GM23338 (cell line): ENCODE measurements around the gene GOLGA6C. TPM values are rescaled to one million over a fixed set of nuclear protein-coding genes. Genes with fewer than 3 reads are reported as not detected.
"Not testable (repeated sequence)": the region's sequence is repeated elsewhere in the genome, so short reads cannot be mapped to it uniquely, and the experiment has no call there.

Experiments used
- ATAC-seq: fragments of 200-7000 bp; cut with Tn5 transposase; 3 replicates; pipeline ENCODE4 v1.9.1; 2020
- DNase-seq: peaks from one replicate; pipeline ENCODE4 v3.0.0-alpha.2; 2015; ENCODE audit warnings: low spot score
- H2AFZ ChIP-seq: fragments of 200-600 bp; sonication (generic); 2 replicates; pipeline ENCODE4 v1.8.0; 2016; ENCODE audit warnings: antibody characterized with exemption, mild to moderate bottlenecking, moderate library complexity
- H3F3A ChIP-seq: fragments of 200-600 bp; sonication (generic); replicated peaks from 2 replicates; pipeline ENCODE4 v1.8.0; 2017; ENCODE audit warnings: antibody characterized with exemption, mixed run types, low read depth
- H3K27ac ChIP-seq: fragments of 200-600 bp; sonication (generic); 2 replicates; pipeline ENCODE4 v1.6.1; 2016; ENCODE audit warnings: low read depth
- H3K27me3 ChIP-seq: fragments of 200-600 bp; sonication (generic); 2 replicates; pipeline ENCODE4 v1.8.0; 2016; ENCODE audit warnings: mild to moderate bottlenecking, mixed run types, moderate library complexity; ENCODE audit not compliant: insufficient read depth
- H3K36me3 ChIP-seq: fragments of 200-600 bp; sonication (generic); 2 replicates; pipeline ENCODE4 v1.8.0; 2016; ENCODE audit warnings: mild to moderate bottlenecking; ENCODE audit not compliant: insufficient read depth
- H3K4me1 ChIP-seq: fragments of 200-600 bp; sonication (generic); 2 replicates; pipeline ENCODE4 v1.8.0; 2016; ENCODE audit warnings: mild to moderate bottlenecking, moderate library complexity; ENCODE audit not compliant: insufficient read depth
- H3K4me2 ChIP-seq: fragments of 200-600 bp; sonication (generic); 2 replicates; pipeline ENCODE4 v1.7.1; 2017; ENCODE audit warnings: mixed run types
- H3K4me3 ChIP-seq: fragments of 200-600 bp; sonication (generic); 2 replicates; pipeline ENCODE4 v1.6.1; 2016; ENCODE audit warnings: mixed run types
- H3K79me2 ChIP-seq: fragments of 200-600 bp; sonication (generic); replicated peaks from 2 replicates; pipeline ENCODE4 v1.8.0; 2017; ENCODE audit warnings: mild to moderate bottlenecking; ENCODE audit not compliant: insufficient read depth
- H3K9me2 ChIP-seq: fragments of 200-600 bp; sonication (generic); 2 replicates; pipeline ENCODE4 v1.8.0; 2017; ENCODE audit not compliant: insufficient read depth
- H4K20me1 ChIP-seq: fragments of 200-600 bp; sonication (generic); replicated peaks from 2 replicates; pipeline ENCODE4 v1.8.0; 2017; ENCODE audit warnings: mild to moderate bottlenecking; ENCODE audit not compliant: insufficient read depth
- H3K27ac Mint-ChIP-seq: 2 replicates; pipeline ENCODE4 v1.8.0; 2020; ENCODE audit warnings: inconsistent platforms, mild to moderate bottlenecking, moderate library complexity, mixed read lengths
- H3K27me3 Mint-ChIP-seq: 3 replicates; pipeline ENCODE4 v1.8.0; 2022; ENCODE audit warnings: low read depth, mild to moderate bottlenecking, moderate library complexity, mixed read lengths, inconsistent platforms; ENCODE audit not compliant: insufficient read depth, poor library complexity
- H3K36me3 Mint-ChIP-seq: 3 replicates; pipeline ENCODE4 v1.8.0; 2021; ENCODE audit warnings: low read depth, mild to moderate bottlenecking, inconsistent platforms, moderate library complexity, mixed read lengths
- H3K4me1 Mint-ChIP-seq: 3 replicates; pipeline ENCODE4 v1.8.0; 2020; ENCODE audit warnings: mild to moderate bottlenecking, inconsistent platforms, mixed read lengths
- H3K4me3 Mint-ChIP-seq: 3 replicates; pipeline ENCODE4 v1.8.0; 2021; ENCODE audit warnings: moderate library complexity, mild to moderate bottlenecking, inconsistent platforms, mixed read lengths
- H3K9me3 Mint-ChIP-seq: 3 replicates; pipeline ENCODE4 v1.8.0; 2020; ENCODE audit warnings: moderate library complexity, mild to moderate bottlenecking, inconsistent platforms, mixed read lengths
- ETS1 ChIP-seq: IDR thresholded peaks from 2 replicates; pipeline ENCODE4 v1.6.1; 2016; ENCODE audit warnings: antibody characterized with exemption
- NANOG ChIP-seq: IDR thresholded peaks from 2 replicates; pipeline ENCODE4 v1.6.1; 2016; ENCODE audit warnings: antibody characterized with exemption, borderline replicate concordance
- POLR2AphosphoS5 ChIP-seq: IDR thresholded peaks from 2 replicates; pipeline ENCODE4 v1.6.1; 2016; ENCODE audit warnings: antibody characterized with exemption, low read depth
- REST ChIP-seq: IDR thresholded peaks from one replicate; pipeline ENCODE4 v1.6.1; 2018; ENCODE audit warnings: antibody characterized with exemption; ENCODE audit not compliant: unreplicated experiment
- ZNF114 ChIP-seq: fragments of 250-450 bp; sonication (Bioruptor Pico); IDR thresholded peaks from 2 replicates; pipeline ENCODE4 v1.5.0; 2020; ENCODE audit warnings: mild to moderate bottlenecking, moderate library complexity
- polyA plus RNA-seq: library from polyadenylated mRNA; unstranded; fragments of >200 nt; fragmentation: Nextera tagmentation; extraction: Ambion mirVana; gene quantifications from 2 replicates; pipeline ENCODE4 v1.2.1, GENCODE V29; 2016
- total RNA-seq: library from RNA; depleted of rRNA; stranded (reverse); fragments of >200 nt; shearing (Covaris generic); gene quantifications from 2 replicates; pipeline ENCODE4 v1.2.3, GENCODE V29; 2014
- TF ChIP-seq, protein P1 (sequence below): fragments of 250-450 bp; sonication (Bioruptor Pico); IDR thresholded peaks from 2 replicates; pipeline ENCODE4 v1.5.0; 2020; ENCODE audit warnings: mild to moderate bottlenecking, moderate library complexity

Gene GOLGA6C
- total and polyA plus RNA-seq, 2 experiments from 2014 or later, result 0.34 to 1.3 TPM

- no peak overlapping the region for H3K4me3 Mint-ChIP-seq
- no peaks in the 10 kb centered on the region for H3K79me2 ChIP-seq
- no peaks in the 10 kb centered on the region for H3K4me1 ChIP-seq
- no peak overlapping the region for H3K27ac ChIP-seq
- no peaks in the 10 kb centered on the region for H3K9me3 Mint-ChIP-seq
- no peak for TF ChIP-seq REST
- TF ChIP-seq ETS1, result no peak
- no peak for TF ChIP-seq NANOG
- H3K36me3 Mint-ChIP-seq, result no peaks in the 10 kb centered on the region
- H3F3A ChIP-seq, result no peaks in the 10 kb centered on the region
- ATAC-seq (no peak), DNase-seq (no peak)
- H3K27me3 ChIP-seq, result no peaks in the 10 kb centered on the region
- H3K4me3 ChIP-seq, result no peak overlapping the region
- H4K20me1 ChIP-seq, result no peaks in the 10 kb centered on the region
- no peaks in the 10 kb centered on the region for H3K9me2 ChIP-seq
- no peaks in the 10 kb centered on the region for H3K36me3 ChIP-seq
- H3K4me1 Mint-ChIP-seq, result no peaks in the 10 kb centered on the region
- no peak overlapping the region for H3K4me2 ChIP-seq
- H2AFZ ChIP-seq, result no peak overlapping the region
- H3K27me3 Mint-ChIP-seq, result no peaks in the 10 kb centered on the region
- H3K27ac Mint-ChIP-seq, result no peak overlapping the region
Observed at GRCh38 chr15:75309711-75310110, 51.6 kb downstream of the GOLGA6C start.

- H3K27ac ChIP-seq, H3K27me3 Mint-ChIP-seq, H3K79me2 ChIP-seq, H2AFZ ChIP-seq, ATAC-seq, H3K9me2 ChIP-seq, H3K9me3 Mint-ChIP-seq, H3K27me3 ChIP-seq, H3K36me3 ChIP-seq, H3K4me1 Mint-ChIP-seq, H3K4me3 Mint-ChIP-seq, H3K4me3 ChIP-seq, DNase-seq, H3F3A ChIP-seq, H4K20me1 ChIP-seq, H3K4me2 ChIP-seq, H3K27ac Mint-ChIP-seq, H3K36me3 Mint-ChIP-seq, H3K4me1 ChIP-seq: not testable (repeated sequence)
Observed at GRCh38 chr15:75312548-75312947, 54.4 kb downstream of the GOLGA6C start.

DNA sequence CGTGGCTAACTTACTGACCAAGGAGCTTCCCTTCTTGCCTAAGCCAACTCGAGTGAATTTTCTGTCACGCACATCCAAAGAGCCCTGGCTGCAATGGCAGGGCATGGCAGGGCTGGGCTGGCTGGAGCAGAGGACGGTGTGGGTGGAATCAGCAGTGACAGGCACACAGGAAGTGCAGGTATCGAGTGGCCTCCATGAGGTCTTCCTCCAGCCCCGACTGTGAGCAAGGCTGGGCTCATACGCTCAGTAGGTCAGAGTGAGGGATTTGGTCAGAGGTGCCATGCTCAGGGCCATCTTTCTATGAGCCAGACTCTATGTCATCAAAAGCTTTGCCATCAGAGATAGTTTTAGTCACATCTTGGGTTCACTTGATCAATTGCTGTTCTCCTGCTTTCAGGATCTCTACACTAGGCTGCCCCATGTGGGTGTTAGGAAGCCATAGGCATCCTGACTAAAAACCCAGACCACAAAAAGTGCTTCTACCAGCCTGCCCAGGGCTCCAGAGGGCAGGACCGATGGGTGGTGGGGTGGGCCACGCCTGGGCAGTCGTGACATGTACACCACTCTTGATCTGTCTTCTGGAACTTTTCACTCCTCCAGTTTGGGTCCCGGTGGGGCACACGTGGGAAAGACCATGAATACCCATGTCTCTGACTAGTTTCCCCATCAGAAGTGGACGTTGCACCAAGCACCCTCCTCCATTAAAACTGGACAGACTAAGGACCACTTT lies 55.1 kb downstream of the GOLGA6C start:
- Histone ChIP-seq H3K79me2 (no peaks in the 10 kb centered on the region), H3K9me2 (no peaks in the 10 kb centered on the region), H3K4me1 (no peaks in the 10 kb centered on the region), H3K36me3 (no peaks in the 10 kb centered on the region), H4K20me1 (no peaks in the 10 kb centered on the region), H3K4me3 (no peak overlapping the region), H3K4me2 (no peak overlapping the region), H3K27me3 (no peaks in the 10 kb centered on the region), H3K27ac (no peak overlapping the region), H2AFZ (no peak overlapping the region), H3F3A (no peaks in the 10 kb centered on the region)
- no peaks in the 10 kb centered on the region for H3K36me3 Mint-ChIP-seq
- no peak overlapping the region for H3K27ac Mint-ChIP-seq
- ATAC-seq (no peak), DNase-seq (no peak)
- no peaks in the 10 kb centered on the region for H3K9me3 Mint-ChIP-seq
- no peak overlapping the region for H3K4me3 Mint-ChIP-seq
- H3K27me3 Mint-ChIP-seq, result peaks cover 2% of the 10 kb centered on the region
- no peaks in the 10 kb centered on the region for H3K4me1 Mint-ChIP-seq
- TF ChIP-seq POLR2AphosphoS5 (no peak), ZNF114 (CRISPR knock-in tag) (no peak)
- TF ChIP-seq, protein P1, sequence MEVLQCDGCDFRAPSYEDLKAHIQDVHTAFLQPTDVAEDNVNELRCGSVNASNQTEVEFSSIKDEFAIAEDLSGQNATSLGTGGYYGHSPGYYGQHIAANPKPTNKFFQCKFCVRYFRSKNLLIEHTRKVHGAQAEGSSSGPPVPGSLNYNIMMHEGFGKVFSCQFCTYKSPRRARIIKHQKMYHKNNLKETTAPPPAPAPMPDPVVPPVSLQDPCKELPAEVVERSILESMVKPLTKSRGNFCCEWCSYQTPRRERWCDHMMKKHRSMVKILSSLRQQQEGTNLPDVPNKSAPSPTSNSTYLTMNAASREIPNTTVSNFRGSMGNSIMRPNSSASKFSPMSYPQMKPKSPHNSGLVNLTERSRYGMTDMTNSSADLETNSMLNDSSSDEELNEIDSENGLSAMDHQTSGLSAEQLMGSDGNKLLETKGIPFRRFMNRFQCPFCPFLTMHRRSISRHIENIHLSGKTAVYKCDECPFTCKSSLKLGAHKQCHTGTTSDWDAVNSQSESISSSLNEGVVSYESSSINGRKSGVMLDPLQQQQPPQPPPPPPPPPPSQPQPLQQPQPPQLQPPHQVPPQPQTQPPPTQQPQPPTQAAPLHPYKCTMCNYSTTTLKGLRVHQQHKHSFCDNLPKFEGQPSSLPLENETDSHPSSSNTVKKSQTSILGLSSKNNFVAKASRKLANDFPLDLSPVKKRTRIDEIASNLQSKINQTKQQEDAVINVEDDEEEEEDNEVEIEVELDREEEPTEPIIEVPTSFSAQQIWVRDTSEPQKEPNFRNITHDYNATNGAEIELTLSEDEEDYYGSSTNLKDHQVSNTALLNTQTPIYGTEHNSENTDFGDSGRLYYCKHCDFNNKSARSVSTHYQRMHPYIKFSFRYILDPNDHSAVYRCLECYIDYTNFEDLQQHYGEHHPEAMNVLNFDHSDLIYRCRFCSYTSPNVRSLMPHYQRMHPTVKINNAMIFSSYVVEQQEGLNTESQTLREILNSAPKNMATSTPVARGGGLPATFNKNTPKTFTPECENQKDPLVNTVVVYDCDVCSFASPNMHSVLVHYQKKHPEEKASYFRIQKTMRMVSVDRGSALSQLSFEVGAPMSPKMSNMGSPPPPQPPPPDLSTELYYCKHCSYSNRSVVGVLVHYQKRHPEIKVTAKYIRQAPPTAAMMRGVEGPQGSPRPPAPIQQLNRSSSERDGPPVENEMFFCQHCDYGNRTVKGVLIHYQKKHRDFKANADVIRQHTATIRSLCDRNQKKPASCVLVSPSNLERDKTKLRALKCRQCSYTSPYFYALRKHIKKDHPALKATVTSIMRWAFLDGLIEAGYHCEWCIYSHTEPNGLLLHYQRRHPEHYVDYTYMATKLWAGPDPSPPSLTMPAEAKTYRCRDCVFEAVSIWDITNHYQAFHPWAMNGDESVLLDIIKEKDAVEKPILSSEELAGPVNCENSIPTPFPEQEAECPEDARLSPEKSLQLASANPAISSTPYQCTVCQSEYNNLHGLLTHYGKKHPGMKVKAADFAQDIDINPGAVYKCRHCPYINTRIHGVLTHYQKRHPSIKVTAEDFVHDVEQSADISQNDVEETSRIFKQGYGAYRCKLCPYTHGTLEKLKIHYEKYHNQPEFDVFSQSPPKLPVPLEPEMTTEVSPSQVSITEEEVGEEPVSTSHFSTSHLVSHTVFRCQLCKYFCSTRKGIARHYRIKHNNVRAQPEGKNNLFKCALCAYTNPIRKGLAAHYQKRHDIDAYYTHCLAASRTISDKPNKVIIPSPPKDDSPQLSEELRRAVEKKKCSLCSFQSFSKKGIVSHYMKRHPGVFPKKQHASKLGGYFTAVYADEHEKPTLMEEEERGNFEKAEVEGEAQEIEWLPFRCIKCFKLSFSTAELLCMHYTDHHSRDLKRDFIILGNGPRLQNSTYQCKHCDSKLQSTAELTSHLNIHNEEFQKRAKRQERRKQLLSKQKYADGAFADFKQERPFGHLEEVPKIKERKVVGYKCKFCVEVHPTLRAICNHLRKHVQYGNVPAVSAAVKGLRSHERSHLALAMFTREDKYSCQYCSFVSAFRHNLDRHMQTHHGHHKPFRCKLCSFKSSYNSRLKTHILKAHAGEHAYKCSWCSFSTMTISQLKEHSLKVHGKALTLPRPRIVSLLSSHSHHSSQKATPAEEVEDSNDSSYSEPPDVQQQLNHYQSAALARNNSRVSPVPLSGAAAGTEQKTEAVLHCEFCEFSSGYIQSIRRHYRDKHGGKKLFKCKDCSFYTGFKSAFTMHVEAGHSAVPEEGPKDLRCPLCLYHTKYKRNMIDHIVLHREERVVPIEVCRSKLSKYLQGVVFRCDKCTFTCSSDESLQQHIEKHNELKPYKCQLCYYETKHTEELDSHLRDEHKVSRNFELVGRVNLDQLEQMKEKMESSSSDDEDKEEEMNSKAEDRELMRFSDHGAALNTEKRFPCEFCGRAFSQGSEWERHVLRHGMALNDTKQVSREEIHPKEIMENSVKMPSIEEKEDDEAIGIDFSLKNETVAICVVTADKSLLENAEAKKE (CRISPR knock-in tag), result no peak
